ENCODE results near the gene PAX8. TPM values are rescaled to one million over a fixed set of nuclear protein-coding genes. Genes with fewer than 3 reads are reported as not detected.

PAX8 gene
- total and polyA plus RNA-seq, 11 donors: 0.44 to 2.3 (median 0.53) TPM; not detected in 4

DNA sequence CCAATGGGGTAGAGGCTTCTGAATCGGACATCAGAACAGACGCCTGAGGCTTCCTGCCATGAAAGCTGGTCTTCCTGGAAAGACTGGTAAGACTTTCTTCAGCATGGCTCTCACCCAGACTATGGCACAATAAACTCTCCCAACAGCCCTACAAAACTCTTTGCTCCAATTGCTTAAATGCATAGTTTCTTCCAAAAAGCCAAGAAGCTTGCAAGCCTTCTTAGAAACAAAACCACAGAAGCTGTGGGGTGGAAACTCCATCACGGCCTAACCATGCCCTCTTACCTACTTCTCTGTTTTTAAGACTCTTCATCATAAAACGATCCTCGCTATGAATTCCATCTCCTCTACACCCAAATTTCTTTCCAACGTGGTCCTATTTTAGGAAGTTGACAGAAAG is 48.2 kb downstream of the PAX8 start:
- intact Hi-C loops (cut with DNase I): no loop called here
- Histone ChIP-seq H3K27me3 (no peaks in the 10 kb centered on the region), H3K27ac (peak overlapping the region in 4 of 12 donors; percentile 32 to 72 (median 47)), H3K4me1 (peaks cover 0 to 24% (median 4%) of the 10 kb centered on the region in 12 donors), H3K9me3 (no peaks in the 10 kb centered on the region), H3K4me3 (no peak overlapping the region), H3K36me3 (no peaks in the 10 kb centered on the region)
- no peak for DNase-seq
- 70 to 79% (median 71%) methylated on average over 6 of the region's 6 CpGs for WGBS, 4 donors
- ATAC-seq: no peak
- TF ChIP-seq, protein P1, sequence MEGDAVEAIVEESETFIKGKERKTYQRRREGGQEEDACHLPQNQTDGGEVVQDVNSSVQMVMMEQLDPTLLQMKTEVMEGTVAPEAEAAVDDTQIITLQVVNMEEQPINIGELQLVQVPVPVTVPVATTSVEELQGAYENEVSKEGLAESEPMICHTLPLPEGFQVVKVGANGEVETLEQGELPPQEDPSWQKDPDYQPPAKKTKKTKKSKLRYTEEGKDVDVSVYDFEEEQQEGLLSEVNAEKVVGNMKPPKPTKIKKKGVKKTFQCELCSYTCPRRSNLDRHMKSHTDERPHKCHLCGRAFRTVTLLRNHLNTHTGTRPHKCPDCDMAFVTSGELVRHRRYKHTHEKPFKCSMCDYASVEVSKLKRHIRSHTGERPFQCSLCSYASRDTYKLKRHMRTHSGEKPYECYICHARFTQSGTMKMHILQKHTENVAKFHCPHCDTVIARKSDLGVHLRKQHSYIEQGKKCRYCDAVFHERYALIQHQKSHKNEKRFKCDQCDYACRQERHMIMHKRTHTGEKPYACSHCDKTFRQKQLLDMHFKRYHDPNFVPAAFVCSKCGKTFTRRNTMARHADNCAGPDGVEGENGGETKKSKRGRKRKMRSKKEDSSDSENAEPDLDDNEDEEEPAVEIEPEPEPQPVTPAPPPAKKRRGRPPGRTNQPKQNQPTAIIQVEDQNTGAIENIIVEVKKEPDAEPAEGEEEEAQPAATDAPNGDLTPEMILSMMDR (IDR thresholded peaks at IDR 0.05): no peak
- TF ChIP-seq POLR2A (IDR thresholded peaks at IDR 0.05): no peak

DNA sequence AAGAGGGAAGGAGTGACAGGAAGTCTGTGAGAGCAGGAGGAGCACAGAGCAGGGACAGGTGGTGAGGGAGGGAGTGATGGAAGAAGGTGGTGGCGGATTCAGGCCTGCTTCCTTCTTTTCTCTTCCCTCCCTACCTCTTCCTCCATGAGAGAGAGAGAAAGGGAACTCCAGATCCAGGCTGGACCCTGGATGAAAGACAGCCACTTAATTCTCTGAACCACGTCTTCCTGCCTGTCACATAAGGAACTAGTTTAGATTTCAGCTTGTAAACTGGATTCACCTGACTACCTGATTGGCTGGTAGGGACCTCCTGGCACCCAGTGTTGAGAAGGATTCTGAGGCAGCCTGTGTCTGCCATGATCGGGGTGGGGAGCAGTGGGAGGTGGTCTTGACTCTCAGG is 48.9 kb downstream of the PAX8 start:
- H3K4me1 ChIP-seq: peaks cover 0 to 24% (median 4%) of the 10 kb centered on the region in 12 donors
- DNase-seq: no peak
- no peak for TF ChIP-seq POLR2A (IDR thresholded peaks at IDR 0.05)
- no peaks in the 10 kb centered on the region for H3K9me3 ChIP-seq
- ATAC-seq: no peak
- intact Hi-C loops (cut with DNase I): no loop called here
- WGBS, 4 donors: 84 to 95% (median 87%) methylated on average over 3 of the region's 3 CpGs
- H3K4me3 ChIP-seq: no peak overlapping the region
- peak overlapping the region in 2 of 12 donors; percentile 43 to 72 for H3K27ac ChIP-seq
- no peaks in the 10 kb centered on the region for H3K27me3 ChIP-seq
- H3K36me3 ChIP-seq: no peaks in the 10 kb centered on the region

DNA sequence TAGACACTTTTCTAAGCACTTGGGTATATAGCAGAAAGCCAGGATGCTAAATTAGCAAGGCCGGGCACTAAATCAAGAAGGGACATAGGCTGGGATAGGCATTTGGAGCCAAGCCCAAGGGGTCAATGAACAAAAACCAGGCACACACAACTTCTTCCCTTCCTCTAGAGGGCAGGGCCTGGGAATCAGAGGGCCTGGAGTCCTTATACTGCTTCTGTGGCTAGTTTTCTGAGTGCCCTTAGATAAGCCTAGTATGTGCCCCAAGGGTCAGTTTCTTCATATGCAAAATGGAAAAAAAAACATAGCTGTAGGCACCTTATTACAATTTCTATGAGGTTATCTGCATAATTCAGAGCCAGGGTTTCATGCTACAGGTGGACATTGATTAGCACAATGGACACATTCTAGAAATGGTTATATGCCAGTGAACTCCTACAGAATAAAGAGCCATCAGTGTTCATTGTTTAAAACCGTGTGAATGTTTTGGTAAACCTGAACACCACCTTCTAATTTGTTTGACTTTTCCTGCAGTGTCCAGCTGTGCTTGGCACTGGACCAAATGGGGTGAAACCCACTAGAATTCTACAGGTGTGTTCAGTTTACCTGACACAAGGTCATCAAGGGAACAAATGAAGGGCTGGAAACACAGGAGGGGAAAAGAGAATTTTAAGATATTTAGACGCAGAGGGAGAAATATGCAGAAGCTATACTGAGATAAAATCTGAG is 49.6 kb downstream of the PAX8 start:
- no peaks in the 10 kb centered on the region for H3K27me3 ChIP-seq
- no peak overlapping the region for H3K4me3 ChIP-seq
- TF ChIP-seq, protein P1 (IDR thresholded peaks at IDR 0.05): peak in 1 of 12 donors; percentile 3
- TF ChIP-seq POLR2A (IDR thresholded peaks at IDR 0.05): no peak
- ATAC-seq (no peak), DNase-seq (no peak)
- no peak overlapping the region for H3K27ac ChIP-seq
- H3K4me1 ChIP-seq: peaks cover 0 to 24% (median 4%) of the 10 kb centered on the region in 12 donors
- H3K36me3 ChIP-seq: no peaks in the 10 kb centered on the region
- H3K9me3 ChIP-seq: no peaks in the 10 kb centered on the region
- intact Hi-C loops (cut with DNase I): no loop called here
- WGBS, 4 donors: 60 to 73% (median 65%) methylated on average over 3 of the region's 3 CpGs

- Histone ChIP-seq H3K27me3 (no peaks in the 10 kb centered on the region), H3K9me3 (no peaks in the 10 kb centered on the region), H3K27ac (no peak overlapping the region), H3K4me1 (peaks cover 0 to 24% (median 4%) of the 10 kb centered on the region in 12 donors), H3K4me3 (no peak overlapping the region), H3K36me3 (no peaks in the 10 kb centered on the region)
- WGBS, 4 donors: 85 to 100% (median 89%) methylated on average over 1 of the region's 1 CpG
- intact Hi-C loops (cut with DNase I): no loop called here
- TF ChIP-seq, protein P1 (IDR thresholded peaks at IDR 0.05): no peak
- TF ChIP-seq POLR2A (IDR thresholded peaks at IDR 0.05): no peak
- DNase-seq: no peak
- ATAC-seq: no peak
These were observed 50.4 kb downstream of the PAX8 start for GRCh38 chr2:113228351-113228750.

Data from heart left ventricle (tissue), 16 donors.